ENCODE measurements around the gene COL19A1. TPM values are rescaled to one million over a fixed set of nuclear protein-coding genes. Genes with fewer than 3 reads are reported as not detected.
"Not testable (repeated sequence)": the region's sequence is repeated elsewhere in the genome, so short reads cannot be mapped to it uniquely, and the experiment has no call there.

Gene COL19A1
- polyA plus RNA-seq, 1 donor (not counting 4 experiments of a cell fraction or from before 2014, with no cell fraction given): not detected

- H3K4me3 ChIP-seq (ENCODE audit: control insufficient read depth in 2 of 3, extremely low read depth in 1 of 3, insufficient read depth in 2 of 3, low read depth in 1 of 3, low read length in 3 of 3); H2AFZ ChIP-seq (ENCODE audit: control insufficient read depth, low read length); H3K27me3 ChIP-seq (ENCODE audit: control insufficient read depth, extremely low read depth, insufficient read depth, low read length); H3K36me3 ChIP-seq (ENCODE audit: control insufficient read depth in 2 of 2, extremely low read depth in 1 of 2, insufficient read depth in 2 of 2, low read length in 2 of 2); H3K9me3 ChIP-seq (ENCODE audit: control insufficient read depth, low read depth, low read length); dilution Hi-C loops (cut with MboI; ENCODE audit: extremely low pct_ligation_motif_present, low sequenced_read_pairs); H3K4me1 ChIP-seq (ENCODE audit: control insufficient read depth, extremely low read depth, insufficient read depth, low read length); DNase-seq (ENCODE audit: low read depth, low spot score); H3K4me2 ChIP-seq (ENCODE audit: control insufficient read depth, extremely low read depth, insufficient read depth, low read depth, low read length); H4K20me1 ChIP-seq (ENCODE audit: control insufficient read depth, extremely low read depth, insufficient read depth, low read length); H3K79me2 ChIP-seq (ENCODE audit: control insufficient read depth, insufficient read depth, low read length); H3K27ac ChIP-seq (ENCODE audit: control insufficient read depth, insufficient read depth, low read length); H3K9me1 ChIP-seq (ENCODE audit: control insufficient read depth, extremely low read depth, insufficient read depth, low read length); H3K9ac ChIP-seq (ENCODE audit: control insufficient read depth, extremely low read depth, insufficient read depth, low read length); FAIRE-seq: not testable (repeated sequence)
Measured at GRCh38 chr6:69892561-69892960, 26.2 kb downstream of the COL19A1 start.

GRCh38 chr6:69893266-69893665 is 26.9 kb downstream of the COL19A1 start:
- H3K79me2 ChIP-seq (ENCODE audit: control insufficient read depth, insufficient read depth, low read length); H4K20me1 ChIP-seq (ENCODE audit: control insufficient read depth, extremely low read depth, insufficient read depth, low read length); H3K36me3 ChIP-seq (ENCODE audit: control insufficient read depth in 2 of 2, extremely low read depth in 1 of 2, insufficient read depth in 2 of 2, low read length in 2 of 2); H2AFZ ChIP-seq (ENCODE audit: control insufficient read depth, low read length); dilution Hi-C loops (cut with MboI; ENCODE audit: extremely low pct_ligation_motif_present, low sequenced_read_pairs); H3K9me1 ChIP-seq (ENCODE audit: control insufficient read depth, extremely low read depth, insufficient read depth, low read length); FAIRE-seq; H3K9ac ChIP-seq (ENCODE audit: control insufficient read depth, extremely low read depth, insufficient read depth, low read length); H3K27ac ChIP-seq (ENCODE audit: control insufficient read depth, insufficient read depth, low read length); H3K4me1 ChIP-seq (ENCODE audit: control insufficient read depth, extremely low read depth, insufficient read depth, low read length); H3K4me2 ChIP-seq (ENCODE audit: control insufficient read depth, extremely low read depth, insufficient read depth, low read depth, low read length); H3K27me3 ChIP-seq (ENCODE audit: control insufficient read depth, extremely low read depth, insufficient read depth, low read length); H3K9me3 ChIP-seq (ENCODE audit: control insufficient read depth, low read depth, low read length); H3K4me3 ChIP-seq (ENCODE audit: control insufficient read depth in 2 of 3, extremely low read depth in 1 of 3, insufficient read depth in 2 of 3, low read depth in 1 of 3, low read length in 3 of 3); DNase-seq (ENCODE audit: low read depth, low spot score): not testable (repeated sequence)

- DNase-seq (ENCODE audit: low read depth, low spot score) (peak; percentile 54), FAIRE-seq (peak; percentile 89)
- Histone ChIP-seq H2AFZ (ENCODE audit: control insufficient read depth, low read length) (no peak overlapping the region), H3K4me2 (ENCODE audit: control insufficient read depth, extremely low read depth, insufficient read depth, low read depth, low read length) (no peak overlapping the region), H3K9me3 (ENCODE audit: control insufficient read depth, low read depth, low read length) (no peaks in the 10 kb centered on the region), H3K36me3 (ENCODE audit: control insufficient read depth in 2 of 2, extremely low read depth in 1 of 2, insufficient read depth in 2 of 2, low read length in 2 of 2) (no peaks in the 10 kb centered on the region), H3K79me2 (ENCODE audit: control insufficient read depth, insufficient read depth, low read length) (no peaks in the 10 kb centered on the region), H3K27me3 (ENCODE audit: control insufficient read depth, extremely low read depth, insufficient read depth, low read length) (no peaks in the 10 kb centered on the region), H4K20me1 (ENCODE audit: control insufficient read depth, extremely low read depth, insufficient read depth, low read length) (no peaks in the 10 kb centered on the region), H3K27ac (ENCODE audit: control insufficient read depth, insufficient read depth, low read length) (no peak overlapping the region), H3K9me1 (ENCODE audit: control insufficient read depth, extremely low read depth, insufficient read depth, low read length) (no peaks in the 10 kb centered on the region), H3K9ac (ENCODE audit: control insufficient read depth, extremely low read depth, insufficient read depth, low read length) (no peak overlapping the region), H3K4me3 (ENCODE audit: control insufficient read depth in 2 of 3, extremely low read depth in 1 of 3, insufficient read depth in 2 of 3, low read depth in 1 of 3, low read length in 3 of 3) (no peak overlapping the region), H3K4me1 (ENCODE audit: control insufficient read depth, extremely low read depth, insufficient read depth, low read length) (peaks cover 6% of the 10 kb centered on the region)
- TF ChIP-seq EZH2 (IDR thresholded peaks at IDR 0.05; ENCODE audit: low read length) (no peak), CTCF (optimal IDR thresholded peaks at IDR 0.05 in 1 of 3, IDR thresholded peaks at IDR 0.05 in 1 of 3, conservative IDR thresholded peaks at IDR 0.05 in 1 of 3; ENCODE audit: extremely low read depth in 1 of 3, insufficient read depth in 2 of 3, low read length in 3 of 3) (no peak)
- dilution Hi-C loops (cut with MboI; ENCODE audit: extremely low pct_ligation_motif_present, low sequenced_read_pairs): no loop called here
Measured at GRCh38 chr6:69894578-69895347, 28.4 kb downstream of the COL19A1 start.

Data from keratinocyte (primary cell).